SIG-M5 treated with dmso at 0.1 percent for 504 hours (cell line): ENCODE results near the gene SLCO4A1.

Experiments
- DNase-seq: peaks from one replicate; lab custom pipeline; 2025; ENCODE audit not compliant: unreplicated experiment; lab: John Stamatoyannopoulos, UW

The SLCO4A1 gene

GRCh38 chr20:62696989-62697388, 54.7 kb downstream of the SLCO4A1 start:
- no peak for DNase-seq

DNA sequence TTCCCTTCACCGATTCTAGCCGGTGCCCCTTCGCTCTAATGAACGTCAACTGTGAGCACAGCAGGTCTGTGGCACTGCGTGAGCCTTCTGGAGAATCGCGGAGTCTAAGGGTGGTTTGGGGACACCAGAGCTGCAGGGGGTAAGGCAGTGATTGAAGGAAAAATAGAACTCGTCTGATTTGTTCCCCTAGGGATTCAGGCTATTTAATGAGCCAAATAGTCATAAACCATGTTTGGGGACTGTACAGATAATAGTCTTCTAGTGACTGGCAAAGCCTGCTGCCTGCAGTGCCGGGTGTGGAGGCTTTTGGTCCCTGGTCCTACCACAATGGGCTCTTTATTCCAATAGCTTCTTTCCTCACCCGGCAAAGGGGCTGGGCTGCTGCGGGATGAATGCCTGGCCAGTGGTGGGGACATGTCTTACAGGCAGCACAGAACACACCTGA, 55.2 kb downstream of the SLCO4A1 start:
- no peak for DNase-seq

DNA sequence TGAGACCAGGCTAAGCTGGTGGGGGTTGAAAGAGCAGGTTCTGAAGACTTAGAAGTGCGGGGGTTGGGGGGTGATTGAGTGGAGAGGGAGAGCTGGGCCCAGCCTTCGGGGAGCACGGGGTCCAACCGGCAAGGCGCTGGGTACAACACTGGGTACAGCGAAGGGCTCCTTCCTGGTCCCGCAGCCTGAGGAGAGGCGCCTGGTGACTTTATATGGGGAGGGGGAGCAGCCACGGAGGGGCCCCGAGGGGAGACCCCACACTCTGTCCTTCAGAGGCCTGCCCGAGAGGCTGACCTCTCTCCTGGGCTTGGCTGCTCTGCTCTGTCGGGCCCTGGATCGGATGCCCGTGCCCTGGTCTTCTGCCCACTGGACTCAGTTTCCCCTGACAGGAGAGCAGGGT, 55.9 kb downstream of the SLCO4A1 start:
- DNase-seq: no peak

- no peak for DNase-seq
Measured at GRCh38 chr20:62699296-62699695, 57.0 kb downstream of the SLCO4A1 start.

DNA sequence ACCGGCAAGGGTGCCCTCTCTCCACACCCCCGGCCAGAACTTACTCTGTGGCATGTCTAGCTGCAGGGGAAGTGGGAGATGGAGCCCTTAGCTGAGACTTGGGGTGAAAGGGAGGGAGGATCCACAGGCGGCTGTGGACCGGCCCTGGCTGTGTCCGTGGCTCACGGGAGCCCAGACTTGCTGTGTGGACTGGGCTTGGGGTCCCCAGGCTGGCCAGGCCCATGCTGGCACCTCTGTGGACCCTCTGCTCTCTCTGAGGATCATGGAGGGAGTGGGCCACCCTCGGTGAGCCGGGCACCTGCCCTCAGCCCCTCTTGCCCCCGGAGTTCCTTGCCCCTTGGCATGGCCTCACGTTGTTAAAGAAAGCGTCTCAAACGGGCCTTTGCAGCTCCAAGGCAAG, 57.4 kb downstream of the SLCO4A1 start:
- DNase-seq: no peak

- no peak for DNase-seq
Measured at GRCh38 chr20:62700261-62700930, 58.1 kb downstream of the SLCO4A1 start.

DNA sequence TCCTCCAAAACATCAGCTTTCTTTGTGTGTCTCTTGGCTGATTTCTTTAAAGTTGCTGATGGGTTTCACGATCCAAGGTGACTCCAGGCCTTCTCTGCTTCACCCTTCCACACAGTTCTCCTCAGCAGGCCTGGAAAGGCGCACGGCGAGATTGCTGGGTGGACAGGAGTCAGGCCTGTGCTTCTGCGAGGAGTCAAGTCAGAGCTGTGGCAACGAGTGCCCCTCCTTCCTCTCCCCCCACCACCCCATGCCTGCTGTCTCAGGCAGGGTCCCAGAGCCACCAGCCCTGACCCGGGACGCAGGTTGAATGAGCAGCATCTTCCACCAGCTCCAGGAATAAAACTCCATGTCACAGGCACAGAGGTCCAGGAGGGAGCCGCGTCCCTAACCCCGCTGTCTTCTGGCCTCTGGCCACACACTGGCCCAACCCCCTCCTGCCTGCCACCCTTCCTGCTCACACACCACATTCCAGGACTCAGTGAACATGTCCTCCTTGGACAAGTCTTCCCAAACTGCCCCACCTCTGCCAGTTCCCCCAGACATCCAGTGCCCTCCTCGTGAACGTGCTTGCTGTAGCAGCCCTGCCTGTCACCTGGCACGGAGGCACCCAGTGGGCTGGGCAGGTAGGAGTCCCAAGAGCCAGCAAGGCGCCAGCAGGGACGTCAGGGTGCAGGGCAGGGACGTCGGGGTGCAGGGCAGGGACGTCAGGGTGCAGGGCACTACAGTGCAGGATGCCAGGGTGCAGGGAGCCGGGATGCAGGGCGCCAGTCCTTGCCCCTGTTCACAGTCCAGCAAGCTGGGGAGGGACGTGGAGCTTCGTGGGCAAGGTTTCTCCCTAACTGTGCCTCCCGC, 59.1 kb downstream of the SLCO4A1 start:
- no peak for DNase-seq

DNA sequence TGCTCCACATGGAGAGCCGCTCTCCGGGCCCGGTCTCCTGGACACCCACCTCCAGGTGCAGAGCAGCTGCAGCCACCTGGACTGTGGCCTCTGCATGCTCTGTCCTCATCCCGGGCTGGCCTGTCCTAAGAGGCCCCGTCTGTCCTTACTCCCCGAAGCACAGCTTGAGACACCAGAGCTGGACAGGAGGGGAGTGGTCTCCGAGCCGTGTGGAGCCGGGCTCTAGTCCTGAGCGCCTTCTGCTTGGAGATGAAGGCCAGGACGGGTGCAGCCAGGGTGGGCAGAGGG, 59.7 kb downstream of the SLCO4A1 start:
- DNase-seq: no peak

- DNase-seq: peak; percentile 76
Measured at GRCh38 chr20:62702895-62703852, 60.9 kb downstream of the SLCO4A1 start.

DNA sequence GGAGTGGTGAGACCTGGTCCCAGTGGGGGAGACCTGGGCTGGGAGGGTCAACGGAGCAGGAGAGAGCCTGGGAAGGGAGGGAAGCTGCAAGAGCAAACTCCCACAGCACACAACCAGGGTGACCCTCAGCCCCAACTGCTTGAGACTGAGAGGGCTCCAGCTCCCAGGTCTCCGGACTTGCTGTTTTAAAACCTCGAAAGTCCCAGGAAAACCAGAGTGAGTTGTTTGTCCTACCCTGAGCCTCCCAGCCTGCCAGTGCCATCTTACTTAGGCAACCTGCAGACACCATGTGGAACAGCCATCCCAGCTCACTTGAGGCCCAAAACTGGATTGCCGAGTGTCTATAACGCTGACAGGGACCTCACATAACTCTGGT, 61.5 kb downstream of the SLCO4A1 start:
- DNase-seq: no peak

DNA sequence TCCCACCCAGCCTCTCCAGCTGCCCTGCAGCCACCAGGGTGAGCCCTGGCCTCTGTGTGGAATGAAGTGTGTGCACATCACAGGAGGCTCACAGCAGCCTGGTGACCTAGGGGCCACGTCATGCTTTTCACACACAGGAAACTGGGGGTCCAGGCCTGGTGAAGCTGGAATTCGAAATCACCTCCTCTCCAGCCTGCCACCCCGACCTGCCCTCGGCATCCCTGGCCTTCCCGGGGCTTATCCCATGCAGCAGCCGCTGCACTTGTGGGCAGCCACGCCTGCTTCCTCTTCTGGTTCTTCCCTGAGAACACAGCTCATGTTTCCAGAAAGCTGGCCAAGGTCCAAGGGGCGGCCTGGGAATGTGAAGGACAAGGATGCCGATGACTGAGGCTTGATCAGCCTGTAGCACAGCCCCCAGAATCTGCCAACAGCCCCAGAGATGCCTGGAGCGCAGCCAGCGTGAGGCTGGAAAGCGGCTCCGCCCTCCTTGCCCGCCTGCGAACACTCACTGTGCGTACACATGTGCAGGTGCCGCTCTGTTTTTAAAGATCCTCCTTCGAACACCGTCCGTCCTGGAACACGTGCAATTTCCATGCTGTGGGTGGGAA, 62.1 kb downstream of the SLCO4A1 start:
- peak; percentile 72 for DNase-seq

- no peak for DNase-seq
Measured at GRCh38 chr20:62705627-62706026, 63.3 kb downstream of the SLCO4A1 start.

- DNase-seq: no peak
Measured at GRCh38 chr20:62706344-62706743, 64.0 kb downstream of the SLCO4A1 start.

- DNase-seq: no peak
Measured at GRCh38 chr20:62706857-62707256, 64.6 kb downstream of the SLCO4A1 start.

- DNase-seq: no peak
Measured at GRCh38 chr20:62707276-62707920, 65.1 kb downstream of the SLCO4A1 start.

- DNase-seq: peak; percentile 81
Measured at GRCh38 chr20:62707921-62708521, 65.7 kb downstream of the SLCO4A1 start.

GRCh38 chr20:62708591-62709536, 66.6 kb downstream of the SLCO4A1 start, which contains the start of gene NTSR1:
TSS of gene NTSR1 (plus strand) at chr20:62708836. CDS start at chr20:62709208, 372 bp downstream.
- peak; percentile 51 for DNase-seq

- no peak for DNase-seq
Measured at GRCh38 chr20:62709537-62709905, 67.2 kb downstream of the SLCO4A1 start.
